ENCODE measurements around the gene B4GALT5. TPM values are rescaled to one million over a fixed set of nuclear protein-coding genes. Genes with fewer than 3 reads are reported as not detected.

B4GALT5 gene
- polyA plus RNA-seq, 3 donors: 2.4 to 18.3 (median 2.7) TPM

DNA sequence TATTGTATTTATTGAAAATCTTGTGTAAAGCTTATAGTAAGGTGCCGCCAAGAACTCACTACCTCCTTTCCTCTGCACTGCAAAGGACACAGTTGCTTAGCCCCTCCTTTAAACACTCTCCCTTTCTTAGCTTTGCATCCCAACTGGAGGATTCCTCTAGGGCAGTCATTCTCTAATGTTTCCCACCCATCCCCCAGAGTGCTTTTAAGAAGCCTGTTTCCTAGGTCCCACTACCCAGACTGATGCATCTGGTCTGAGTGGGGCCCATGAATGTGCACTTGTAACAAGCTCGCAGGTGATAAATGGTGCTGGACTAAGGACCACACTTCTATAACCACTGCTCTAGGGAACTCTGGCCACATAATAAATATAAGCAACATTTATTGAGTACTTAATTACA lies 55.2 kb downstream of the B4GALT5 start:
- H3K9me3 ChIP-seq (replicated peaks in 1 of 2; ENCODE audit: control insufficient read depth in 1 of 2, insufficient read depth in 1 of 2, low read length in 2 of 2): no peaks in the 10 kb centered on the region
- TF ChIP-seq, protein P1, sequence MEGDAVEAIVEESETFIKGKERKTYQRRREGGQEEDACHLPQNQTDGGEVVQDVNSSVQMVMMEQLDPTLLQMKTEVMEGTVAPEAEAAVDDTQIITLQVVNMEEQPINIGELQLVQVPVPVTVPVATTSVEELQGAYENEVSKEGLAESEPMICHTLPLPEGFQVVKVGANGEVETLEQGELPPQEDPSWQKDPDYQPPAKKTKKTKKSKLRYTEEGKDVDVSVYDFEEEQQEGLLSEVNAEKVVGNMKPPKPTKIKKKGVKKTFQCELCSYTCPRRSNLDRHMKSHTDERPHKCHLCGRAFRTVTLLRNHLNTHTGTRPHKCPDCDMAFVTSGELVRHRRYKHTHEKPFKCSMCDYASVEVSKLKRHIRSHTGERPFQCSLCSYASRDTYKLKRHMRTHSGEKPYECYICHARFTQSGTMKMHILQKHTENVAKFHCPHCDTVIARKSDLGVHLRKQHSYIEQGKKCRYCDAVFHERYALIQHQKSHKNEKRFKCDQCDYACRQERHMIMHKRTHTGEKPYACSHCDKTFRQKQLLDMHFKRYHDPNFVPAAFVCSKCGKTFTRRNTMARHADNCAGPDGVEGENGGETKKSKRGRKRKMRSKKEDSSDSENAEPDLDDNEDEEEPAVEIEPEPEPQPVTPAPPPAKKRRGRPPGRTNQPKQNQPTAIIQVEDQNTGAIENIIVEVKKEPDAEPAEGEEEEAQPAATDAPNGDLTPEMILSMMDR (IDR thresholded peaks at IDR 0.05): no peak
- H4K20me1 ChIP-seq (ENCODE audit: insufficient read depth, low read length): peaks cover 99% of the 10 kb centered on the region
- H3K4me1 Mint-ChIP-seq: peaks cover 40% of the 10 kb centered on the region
- H3K9ac ChIP-seq (ENCODE audit: insufficient read depth, low read length, poor library complexity, severe bottlenecking): no peak overlapping the region
- no peak overlapping the region for H3K27ac ChIP-seq (ENCODE audit: low read depth in 1 of 2, low read length in 2 of 2)
- peaks cover 0 to 1% (median 0%) of the 10 kb centered on the region in 3 donors for H3K27me3 Mint-ChIP-seq (ENCODE audit: low read depth in 3 of 3)
- H3K27ac Mint-ChIP-seq: no peak overlapping the region
- H3K4me3 Mint-ChIP-seq: no peak overlapping the region
- no peak overlapping the region for H2AFZ ChIP-seq (ENCODE audit: insufficient read depth, low read depth, low read length, poor library complexity, severe bottlenecking)
- H3K79me2 ChIP-seq (ENCODE audit: insufficient read depth, low read length): peaks cover 100% of the 10 kb centered on the region
- H3K4me3 ChIP-seq (replicated peaks in 1 of 3; ENCODE audit: low read depth in 2 of 3, low read length in 3 of 3): no peak overlapping the region
- intact Hi-C loops (cut with micrococcal nuclease): no loop called here
- no CpG with 5 or more reads among the region's 2 CpGs for WGBS (ENCODE audit: insufficient coverage)
- DNase-seq: no peak
- H3K4me1 ChIP-seq (ENCODE audit: control insufficient read depth in 1 of 2, insufficient read depth in 2 of 2, low read length in 2 of 2): no peaks in the 10 kb centered on the region
- peaks cover 27 to 41% of the 10 kb centered on the region in 2 donors for H3K36me3 Mint-ChIP-seq
- no peaks in the 10 kb centered on the region for H3K27me3 ChIP-seq (ENCODE audit: control insufficient read depth in 2 of 2, insufficient read depth in 2 of 2, low read length in 2 of 2)
- peaks cover 14 to 43% of the 10 kb centered on the region in 2 donors for H3K36me3 ChIP-seq (replicated peaks in 1 of 2; ENCODE audit: control insufficient read depth in 1 of 2, insufficient read depth in 2 of 2, low read length in 2 of 2)
- peaks cover 0 to 3% (median 0%) of the 10 kb centered on the region in 7 donors for H3K9me3 Mint-ChIP-seq
- no peak overlapping the region for H3K4me2 ChIP-seq (replicated peaks; ENCODE audit: extremely low read depth, low read length, poor library complexity, severe bottlenecking)

DNA sequence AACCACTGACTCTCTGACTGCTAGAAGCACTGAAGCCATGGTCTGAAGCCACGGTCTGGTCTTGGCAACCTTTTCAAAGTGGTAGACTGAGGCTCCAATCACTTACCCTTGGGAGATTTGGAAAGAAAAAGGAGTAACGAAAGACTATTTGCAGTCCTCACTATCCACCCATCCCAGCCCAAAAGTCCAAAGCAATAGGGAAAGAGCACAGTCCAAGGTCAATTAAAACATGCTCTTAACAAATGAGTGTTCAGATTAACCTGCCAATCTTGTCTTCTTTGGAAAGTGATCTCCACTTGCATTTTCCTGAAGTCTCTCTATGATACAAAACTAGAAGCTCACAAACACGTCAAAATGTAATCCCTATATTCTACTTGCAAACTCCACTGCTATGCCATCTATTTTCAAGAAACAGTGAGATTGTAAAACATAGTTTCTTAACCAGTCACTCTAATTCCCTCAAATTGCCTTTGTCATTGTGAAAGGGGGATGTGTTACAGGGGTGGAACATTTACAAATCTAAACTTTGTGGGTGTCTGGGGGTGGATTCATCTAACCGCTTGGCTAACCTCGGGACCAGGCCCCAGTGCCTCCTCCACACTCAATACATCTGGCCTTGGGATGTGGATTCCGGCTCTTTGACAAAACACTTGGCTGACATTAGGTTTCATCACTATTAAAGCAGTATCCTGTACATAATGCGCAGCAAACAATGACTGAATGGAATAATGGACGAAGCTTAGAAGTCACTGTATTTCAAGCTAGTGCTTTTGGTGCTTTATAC lies 56.4 kb downstream of the B4GALT5 start:
- peaks cover 100% of the 10 kb centered on the region for H4K20me1 ChIP-seq (ENCODE audit: insufficient read depth, low read length)
- Mint-ChIP-seq H3K27me3 (ENCODE audit: low read depth in 3 of 3) (peaks cover 0 to 1% (median 0%) of the 10 kb centered on the region in 3 donors), H3K9me3 (peaks cover 0 to 3% (median 0%) of the 10 kb centered on the region in 7 donors), H3K36me3 (peaks cover 38 to 53% of the 10 kb centered on the region in 2 donors), H3K27ac (peak overlapping the region in 3 of 7 donors; percentile 46 to 77 (median 53)), H3K4me3 (no peak overlapping the region), H3K4me1 (peaks cover 33% of the 10 kb centered on the region)
- intact Hi-C loops (cut with micrococcal nuclease): no loop called here
- WGBS (ENCODE audit: insufficient coverage): 71% methylated on average over 1 of the region's 8 CpGs
- TF ChIP-seq, protein P1 (IDR thresholded peaks at IDR 0.05): no peak
- no peaks in the 10 kb centered on the region for H3K27me3 ChIP-seq (ENCODE audit: control insufficient read depth in 2 of 2, insufficient read depth in 2 of 2, low read length in 2 of 2)
- no peak overlapping the region for H2AFZ ChIP-seq (ENCODE audit: insufficient read depth, low read depth, low read length, poor library complexity, severe bottlenecking)
- no peak for DNase-seq
- H3K79me2 ChIP-seq (ENCODE audit: insufficient read depth, low read length): peaks cover 98% of the 10 kb centered on the region
- H3K27ac ChIP-seq (ENCODE audit: low read depth in 1 of 2, low read length in 2 of 2): peak overlapping the region in 1 of 2 donors; percentile 46
- no peak overlapping the region for H3K4me3 ChIP-seq (replicated peaks in 1 of 3; ENCODE audit: low read depth in 2 of 3, low read length in 3 of 3)
- no peaks in the 10 kb centered on the region for H3K4me1 ChIP-seq (ENCODE audit: control insufficient read depth in 1 of 2, insufficient read depth in 2 of 2, low read length in 2 of 2)
- no peak overlapping the region for H3K4me2 ChIP-seq (replicated peaks; ENCODE audit: extremely low read depth, low read length, poor library complexity, severe bottlenecking)
- H3K9ac ChIP-seq (ENCODE audit: insufficient read depth, low read length, poor library complexity, severe bottlenecking): no peak overlapping the region
- H3K36me3 ChIP-seq (replicated peaks in 1 of 2; ENCODE audit: control insufficient read depth in 1 of 2, insufficient read depth in 2 of 2, low read length in 2 of 2): peaks cover 25 to 55% of the 10 kb centered on the region in 2 donors
- H3K9me3 ChIP-seq (replicated peaks in 1 of 2; ENCODE audit: control insufficient read depth in 1 of 2, insufficient read depth in 1 of 2, low read length in 2 of 2): no peaks in the 10 kb centered on the region

Measured in CD14-positive monocyte (primary cell).